ENCODE results near the gene TSPAN4.

- no peak for TF ChIP-seq YY1 (IDR thresholded peaks at IDR 0.05; ENCODE audit: insufficient read depth, insufficient read length)
- TF ChIP-seq SUZ12 (IDR thresholded peaks at IDR 0.05; ENCODE audit: extremely low read depth, insufficient read depth, insufficient read length), result no peak
- TF ChIP-seq ZNF274 (IDR thresholded peaks at IDR 0.05; ENCODE audit: low read depth, low read length), result no peak
Observed at GRCh38 chr11:839875-840617, 2.6 kb upstream of the TSPAN4 start.

All from NT2/D1 (cell line).